Activated CD4-positive, alpha-beta T cell treated with anti-CD3 and anti-CD28 coated beads, Interleukin-2, amount 10 ng/mL, durations not matched to agents 24 days and 14 days (primary cell): Measurements from ENCODE around the gene RGP1. TPM values are rescaled to one million over a fixed set of nuclear protein-coding genes. Genes with fewer than 3 reads are reported as not detected.

Experiments
- DNase-seq: peaks from one replicate; pipeline ENCODE4 v3.0.0; 2022
- H3K27ac Mint-ChIP-seq: one replicate; pipeline ENCODE4 v1.8.0; 2022; ENCODE audit warnings: mild to moderate bottlenecking, mixed read lengths
- H3K27me3 Mint-ChIP-seq: one replicate; pipeline ENCODE4 v1.8.0; 2022; ENCODE audit warnings: mixed read lengths
- H3K36me3 Mint-ChIP-seq: one replicate; pipeline ENCODE4 v1.8.0; 2022; ENCODE audit warnings: low read depth, mild to moderate bottlenecking, mixed read lengths
- H3K4me1 Mint-ChIP-seq: one replicate; pipeline ENCODE4 v1.8.0; 2021; ENCODE audit warnings: mixed read lengths
- H3K4me3 Mint-ChIP-seq: one replicate; pipeline ENCODE4 v1.8.0; 2022; ENCODE audit warnings: mild to moderate bottlenecking, moderate library complexity, mixed read lengths
- H3K9me3 Mint-ChIP-seq: one replicate; pipeline ENCODE4 v1.8.0; 2021; ENCODE audit warnings: mixed read lengths
- intact Hi-C: fragments of 100-400 bp; cut with micrococcal nuclease; formaldehyde crosslinking; loops from one replicate; pipeline ENCODE4 v1.15.1; 2023
- total RNA-seq: library from RNA; stranded (reverse); gene quantifications from 2 replicates; pipeline ENCODE4 v1.2.3, GENCODE V29; 2022

Gene RGP1
- total RNA-seq, 1 donor from 2014 or later: 16.3 TPM

DNA sequence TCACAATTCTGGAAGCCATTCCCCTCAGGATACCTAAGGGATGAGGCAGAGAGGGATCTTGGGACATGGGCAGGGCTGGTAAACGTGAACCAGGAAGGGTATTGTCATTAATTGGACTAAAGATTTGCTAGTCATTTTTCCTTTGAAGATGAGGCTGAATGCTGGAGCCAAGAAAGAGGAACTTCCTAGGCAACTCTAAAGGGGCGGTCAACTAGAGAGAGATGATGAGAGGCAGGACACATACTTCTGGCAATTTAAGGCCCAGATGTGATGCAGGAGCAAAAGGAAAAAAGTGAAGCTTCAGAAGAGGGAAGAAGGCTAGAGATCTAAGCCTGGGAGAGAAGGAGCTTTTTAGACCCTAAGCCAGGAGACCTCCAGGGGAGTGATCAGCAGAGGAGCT is 5.6 kb upstream of the RGP1 start:
- H3K27ac Mint-ChIP-seq: no peak overlapping the region
- H3K36me3 Mint-ChIP-seq: peaks cover 47% of the 10 kb centered on the region
- no peak for DNase-seq
- H3K4me3 Mint-ChIP-seq: no peak overlapping the region
- no peaks in the 10 kb centered on the region for H3K27me3 Mint-ChIP-seq
- intact Hi-C loops: no loop called here
- peaks cover 44% of the 10 kb centered on the region for H3K4me1 Mint-ChIP-seq
- no peaks in the 10 kb centered on the region for H3K9me3 Mint-ChIP-seq

DNA sequence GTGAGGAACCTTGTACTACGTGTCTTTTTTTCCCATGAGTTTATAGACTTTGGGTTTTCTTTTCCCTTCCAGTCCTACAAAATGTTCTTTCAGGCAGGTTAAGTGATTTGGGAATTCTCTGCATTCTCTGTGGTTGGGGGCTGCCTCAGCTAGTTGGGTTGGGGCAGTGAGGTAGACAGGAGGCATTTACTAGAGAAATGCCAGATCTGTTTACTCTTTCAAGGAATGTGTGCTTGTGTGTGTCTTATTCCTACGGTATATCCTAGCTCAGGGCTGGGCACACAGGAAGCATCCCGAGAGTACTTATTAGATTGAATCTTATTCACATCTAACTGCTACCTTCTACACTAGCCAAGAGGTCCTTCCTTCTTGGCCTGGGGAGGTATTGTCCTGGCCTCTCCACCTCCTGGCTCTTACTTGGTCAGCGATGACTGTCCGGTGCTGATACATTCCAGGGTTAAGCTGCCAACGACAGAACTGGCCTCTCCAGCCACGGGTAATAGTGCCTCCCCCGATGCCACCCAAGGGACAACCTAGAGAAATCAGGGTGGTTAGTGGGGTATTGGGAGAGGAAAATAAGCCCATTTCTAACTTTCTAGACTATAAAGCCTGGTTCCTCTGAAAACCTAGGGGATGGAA is 5.1 kb upstream of the RGP1 start:
- Mint-ChIP-seq H3K4me1 (peaks cover 44% of the 10 kb centered on the region), H3K4me3 (no peak overlapping the region), H3K27me3 (no peaks in the 10 kb centered on the region), H3K36me3 (peaks cover 41% of the 10 kb centered on the region), H3K27ac (no peak overlapping the region), H3K9me3 (no peaks in the 10 kb centered on the region)
- intact Hi-C loops: no loop called here
- no peak for DNase-seq

DNA sequence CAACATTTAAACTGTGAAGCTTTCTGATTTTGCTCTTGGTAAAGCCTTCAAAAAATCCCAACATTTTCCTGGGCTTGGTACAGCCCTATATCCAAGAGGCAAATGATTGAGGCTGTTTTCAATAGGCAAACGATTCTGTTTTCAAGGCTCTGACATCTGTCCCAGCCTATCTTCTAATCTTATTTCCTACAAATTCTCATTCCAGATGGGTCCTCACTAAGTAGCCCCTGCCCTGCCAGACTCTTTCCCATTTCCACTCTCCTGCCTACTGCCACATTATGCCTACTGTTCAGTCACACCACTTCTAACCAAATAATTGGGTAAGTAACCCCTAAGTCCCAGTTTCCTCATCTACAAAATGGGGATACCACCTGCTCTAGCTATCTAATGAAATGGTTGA is 3.5 kb upstream of the RGP1 start:
- H3K4me1 Mint-ChIP-seq: peaks cover 53% of the 10 kb centered on the region
- peak overlapping the region; percentile 67 for H3K4me3 Mint-ChIP-seq
- intact Hi-C loops: loop anchor here (5.0 kb wide), 1 partner anchor 143 kb away; no protein-coding TSS in a partner anchor
- peaks cover 36% of the 10 kb centered on the region for H3K36me3 Mint-ChIP-seq
- no peak overlapping the region for H3K27ac Mint-ChIP-seq
- no peak for DNase-seq
- no peaks in the 10 kb centered on the region for H3K9me3 Mint-ChIP-seq
- no peaks in the 10 kb centered on the region for H3K27me3 Mint-ChIP-seq

DNA sequence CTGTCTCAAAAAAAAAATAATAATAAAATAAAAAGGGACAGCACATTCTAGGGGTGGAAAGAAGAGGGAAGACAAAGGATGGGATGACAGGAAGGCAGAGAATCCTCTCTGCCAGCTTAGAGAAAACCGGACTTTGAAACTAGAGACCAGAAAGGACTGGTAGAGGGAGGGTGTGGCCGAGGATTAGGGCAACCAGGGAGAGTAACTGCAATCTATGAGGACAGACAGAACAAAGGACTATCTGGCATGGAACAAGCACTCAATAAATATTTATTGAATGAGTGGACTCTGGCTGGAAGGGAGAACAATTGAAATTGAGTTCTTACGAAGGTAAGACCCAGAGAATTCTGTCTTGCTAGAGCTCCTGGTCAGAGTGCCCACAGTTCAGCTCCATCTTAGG is 2.5 kb upstream of the RGP1 start:
- no peaks in the 10 kb centered on the region for H3K27me3 Mint-ChIP-seq
- H3K4me3 Mint-ChIP-seq: peak overlapping the region; percentile 85
- intact Hi-C loops: loop anchor here (5.0 kb wide), 1 partner anchor 144 kb away; no protein-coding TSS in a partner anchor
- H3K9me3 Mint-ChIP-seq: no peaks in the 10 kb centered on the region
- DNase-seq: no peak
- H3K27ac Mint-ChIP-seq: no peak overlapping the region
- peaks cover 37% of the 10 kb centered on the region for H3K36me3 Mint-ChIP-seq
- peaks cover 55% of the 10 kb centered on the region for H3K4me1 Mint-ChIP-seq

DNA sequence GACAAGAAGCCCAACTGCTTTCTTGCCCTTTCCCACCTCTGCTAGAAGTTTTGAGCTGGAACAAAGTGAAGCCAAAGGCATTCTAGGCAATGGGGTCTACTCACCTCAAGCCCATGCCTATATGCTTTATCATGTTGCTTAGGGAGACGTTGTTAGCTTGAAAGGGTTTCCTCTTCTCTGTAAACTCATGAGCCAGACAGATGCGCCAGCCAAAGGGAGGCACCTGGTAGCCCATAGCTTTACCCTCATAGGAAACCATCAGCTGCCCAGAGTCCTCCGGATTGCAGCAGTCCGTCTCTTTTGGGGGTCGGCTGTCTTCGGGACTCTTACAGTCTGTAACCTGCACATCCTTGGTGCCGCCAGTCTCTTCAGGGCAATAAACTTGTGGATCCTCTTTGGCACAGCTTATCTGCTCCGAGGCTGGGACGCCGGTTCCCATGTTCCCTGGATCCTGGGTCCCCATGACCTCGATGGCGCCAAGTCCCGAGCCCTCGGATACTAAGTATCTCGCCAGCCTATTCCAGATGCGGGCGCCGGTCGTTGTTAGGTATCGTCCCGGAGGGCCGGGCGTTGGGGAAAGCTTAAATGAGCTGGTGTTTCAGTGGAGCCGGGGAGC is 737 bp upstream of the RGP1 start:
- DNase-seq: peak; percentile 74
- intact Hi-C loops: loop anchor here (1.0 to 5.0 kb wide), 2 partner anchors 16 to 146 kb away; partner anchors contain the start of genes CREB3 and TLN1
- no peaks in the 10 kb centered on the region for H3K27me3 Mint-ChIP-seq
- H3K27ac Mint-ChIP-seq: peak overlapping the region; percentile 45
- peaks cover 49% of the 10 kb centered on the region for H3K4me1 Mint-ChIP-seq
- no peaks in the 10 kb centered on the region for H3K9me3 Mint-ChIP-seq
- H3K36me3 Mint-ChIP-seq: peaks cover 43% of the 10 kb centered on the region
- peak overlapping the region; percentile 85 for H3K4me3 Mint-ChIP-seq

DNA sequence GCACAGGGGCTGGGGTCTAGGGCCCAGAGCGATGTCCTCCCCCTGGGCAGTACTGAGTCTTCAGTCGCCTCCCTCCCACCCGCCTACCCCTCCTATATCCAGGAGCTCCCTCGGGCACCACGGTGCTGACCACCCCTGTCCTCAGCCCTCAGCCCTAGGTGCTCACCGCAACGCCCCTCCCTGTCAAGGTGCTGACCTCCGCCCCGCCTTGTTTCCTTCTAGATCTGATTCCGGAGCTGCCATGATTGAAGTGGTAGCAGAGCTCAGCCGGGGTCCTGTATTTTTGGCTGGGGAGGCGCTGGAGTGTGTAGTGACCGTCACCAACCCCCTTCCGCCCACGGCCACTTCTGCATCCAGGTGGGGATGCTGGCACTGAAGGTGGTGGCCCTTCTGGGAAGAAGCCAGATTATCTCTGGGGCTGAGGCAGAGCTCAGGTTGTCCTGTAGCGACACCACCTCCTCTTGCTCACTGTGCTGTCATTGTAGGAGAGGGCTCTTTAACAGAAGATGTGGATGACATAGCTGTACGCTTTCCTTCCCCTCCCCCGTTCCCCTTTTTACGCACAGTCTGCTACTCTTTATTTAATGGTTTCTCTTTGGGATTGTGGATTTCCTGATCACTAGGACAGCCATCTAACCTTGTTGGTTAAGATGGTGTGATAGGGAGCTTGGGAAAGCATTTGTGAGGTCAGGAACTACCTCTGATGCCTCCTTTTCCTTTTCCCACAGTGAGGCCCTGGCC is 598 bp downstream of the RGP1 start:
- Mint-ChIP-seq H3K9me3 (no peaks in the 10 kb centered on the region), H3K4me3 (peak overlapping the region; percentile 94)
- DNase-seq: peak; percentile 87

DNA sequence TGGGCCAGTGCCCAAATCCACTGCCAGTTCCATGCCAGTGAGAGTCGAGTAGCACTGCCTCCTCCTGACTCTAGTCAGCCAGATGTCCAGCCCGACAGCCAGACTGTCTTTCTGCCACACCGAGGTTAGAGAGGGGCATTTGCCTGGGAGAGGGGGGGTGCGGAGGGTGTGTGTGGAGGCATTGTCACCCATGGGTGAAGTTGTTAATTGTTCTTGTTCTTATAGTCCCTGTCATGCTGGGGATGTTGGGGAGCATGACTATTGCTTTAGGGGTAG is 1.1 kb downstream of the RGP1 start:
- peaks cover 45% of the 10 kb centered on the region for H3K4me1 Mint-ChIP-seq
- intact Hi-C loops: no loop called here
- peaks cover 39% of the 10 kb centered on the region for H3K36me3 Mint-ChIP-seq
- no peaks in the 10 kb centered on the region for H3K9me3 Mint-ChIP-seq
- H3K4me3 Mint-ChIP-seq: peak overlapping the region; percentile 94
- no peaks in the 10 kb centered on the region for H3K27me3 Mint-ChIP-seq
- DNase-seq: no peak
- H3K27ac Mint-ChIP-seq: peak overlapping the region; percentile 87

More for the DNA sequence above, 598 bp downstream of the RGP1 start:
- peaks cover 47% of the 10 kb centered on the region for H3K4me1 Mint-ChIP-seq
- no peaks in the 10 kb centered on the region for H3K27me3 Mint-ChIP-seq
- intact Hi-C loops: loop anchor here (5.0 kb wide), 1 partner anchor 147 kb away; no protein-coding TSS in a partner anchor
- H3K27ac Mint-ChIP-seq: peak overlapping the region; percentile 87
- peaks cover 41% of the 10 kb centered on the region for H3K36me3 Mint-ChIP-seq

DNA sequence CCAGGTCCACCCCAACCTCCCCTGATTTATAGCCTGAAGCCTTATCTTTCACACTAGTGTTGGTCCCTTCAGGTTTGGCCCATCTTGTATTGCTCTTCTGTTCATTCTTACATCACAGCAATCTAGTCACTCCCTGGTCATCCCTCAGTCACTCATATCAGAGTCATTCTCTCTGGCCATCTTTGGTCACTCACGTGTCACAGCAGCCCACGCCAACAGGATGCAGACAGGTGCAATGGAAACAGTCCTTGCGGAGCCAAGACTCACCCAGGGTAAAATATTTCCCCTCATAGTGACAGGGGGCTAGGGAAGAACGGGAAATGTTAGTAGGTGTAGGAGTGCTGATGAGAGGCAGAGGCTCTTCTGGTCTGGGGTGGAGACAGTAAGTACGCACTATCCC is 4.4 kb downstream of the RGP1 start:
- no peaks in the 10 kb centered on the region for H3K27me3 Mint-ChIP-seq
- H3K9me3 Mint-ChIP-seq: no peaks in the 10 kb centered on the region
- no peak overlapping the region for H3K4me3 Mint-ChIP-seq
- H3K4me1 Mint-ChIP-seq: peaks cover 35% of the 10 kb centered on the region
- intact Hi-C loops: no loop called here
- no peak overlapping the region for H3K27ac Mint-ChIP-seq
- H3K36me3 Mint-ChIP-seq: peaks cover 32% of the 10 kb centered on the region
- no peak for DNase-seq

DNA sequence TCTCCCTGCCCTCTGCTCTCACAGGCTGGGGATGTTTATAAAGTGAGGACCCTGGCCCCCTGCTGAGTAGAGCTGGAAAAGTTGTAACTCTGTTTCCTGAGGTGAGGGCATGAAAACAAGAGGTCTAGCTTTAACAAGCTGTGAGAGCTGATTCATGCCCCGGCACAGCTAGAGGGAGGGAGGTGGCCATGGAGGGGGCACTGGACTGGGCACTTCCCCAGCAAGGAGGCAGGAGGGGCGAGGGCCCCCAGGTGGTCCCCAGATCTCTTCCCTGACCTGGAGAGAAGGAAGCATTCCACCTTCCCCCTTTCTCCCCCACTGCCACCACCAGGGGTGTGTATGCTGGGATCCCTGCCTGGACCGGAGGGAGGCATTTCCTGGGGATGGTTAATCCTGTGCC is 5.2 kb downstream of the RGP1 start, which contains the start of gene MSMP:
MSMP (minus strand) TSS at position 13 of the 400 bp plus-strand sequence. CDS start 147 bp downstream, outside the sequence.
- Mint-ChIP-seq H3K27ac (no peak within 1 kb of the TSS), H3K27me3 (no peaks in the 10 kb centered on the region), H3K36me3 (peaks cover 32% of the 10 kb centered on the region), H3K9me3 (no peaks in the 10 kb centered on the region), H3K4me3 (no peak within 1 kb of the TSS), H3K4me1 (peaks cover 41% of the 10 kb centered on the region)
- intact Hi-C loops: no loop called here
- DNase-seq: no peak

DNA sequence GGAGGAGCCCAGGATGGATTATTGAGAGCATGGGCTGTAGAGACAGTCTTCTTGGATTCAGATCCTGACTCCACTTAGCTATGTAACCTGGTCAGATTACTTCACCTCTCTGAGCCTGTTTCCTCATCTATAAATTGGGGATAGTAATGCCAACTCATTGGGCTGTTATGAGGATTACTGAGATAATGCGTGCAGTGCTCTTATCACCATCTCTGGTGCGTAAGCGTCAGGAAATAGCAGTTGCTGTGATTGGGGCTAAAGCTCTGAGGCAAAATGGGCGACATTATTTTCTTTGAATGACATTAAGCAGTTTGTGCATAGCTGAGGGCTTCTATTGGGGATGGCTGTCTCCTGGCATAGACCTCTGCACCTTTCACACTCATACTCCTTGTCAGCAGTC is 6.0 kb downstream of the RGP1 start:
- Mint-ChIP-seq H3K27ac (no peak overlapping the region), H3K36me3 (peaks cover 33% of the 10 kb centered on the region), H3K4me3 (no peak overlapping the region), H3K4me1 (peaks cover 42% of the 10 kb centered on the region), H3K27me3 (no peaks in the 10 kb centered on the region), H3K9me3 (no peaks in the 10 kb centered on the region)
- no peak for DNase-seq
- intact Hi-C loops: loop anchor here (5.0 kb wide), 1 partner anchor 42 kb away; no protein-coding TSS in a partner anchor

DNA sequence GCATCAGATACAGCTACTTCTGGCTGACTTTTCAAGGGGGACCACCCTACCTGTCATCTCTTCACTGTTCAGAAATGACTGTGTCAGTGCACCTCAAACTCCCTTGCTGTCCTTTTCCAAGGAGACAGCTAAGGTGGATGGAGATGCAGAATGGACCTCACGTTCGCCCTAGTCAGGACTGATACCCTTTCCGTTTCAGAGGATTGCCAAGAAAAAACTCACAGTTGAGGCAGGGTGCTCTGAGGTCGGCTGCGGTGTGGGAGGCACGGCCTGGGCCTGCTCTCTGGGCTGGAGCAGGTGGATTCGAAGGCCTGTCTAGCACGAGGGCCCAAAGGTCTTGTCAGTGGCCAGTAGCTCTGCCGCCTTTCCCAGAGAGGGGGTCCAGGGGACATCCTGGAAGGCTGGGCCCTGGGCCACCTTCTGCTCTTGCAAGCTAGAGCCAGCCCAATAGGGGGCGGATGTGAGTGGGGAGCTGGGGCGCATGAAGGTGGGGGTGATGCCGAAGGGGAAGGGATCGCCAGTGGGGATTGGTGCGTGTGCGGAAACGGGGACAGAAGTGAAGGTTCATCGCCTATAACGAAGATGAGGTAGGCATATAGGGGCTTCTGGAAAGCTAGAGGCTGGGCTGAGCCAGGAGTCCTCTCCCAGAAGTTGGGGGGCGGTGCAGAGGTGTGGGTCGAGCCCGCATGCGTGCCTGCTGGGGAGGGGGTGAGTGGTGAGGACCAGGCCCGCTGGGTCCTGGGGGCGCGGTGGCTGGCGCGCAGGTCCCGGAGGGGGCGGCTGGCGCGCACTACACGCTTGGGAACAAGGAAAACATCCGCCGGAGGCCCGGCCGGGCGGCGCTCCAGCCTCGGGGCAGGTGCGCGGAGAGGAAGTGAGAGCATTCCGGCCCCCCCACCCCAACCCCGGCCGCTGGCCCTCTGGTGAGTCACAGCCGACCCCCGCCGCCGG is 7.5 kb downstream of the RGP1 start:
- Mint-ChIP-seq H3K27ac (peak overlapping the region; percentile 98), H3K4me1 (peaks cover 39% of the 10 kb centered on the region), H3K9me3 (no peaks in the 10 kb centered on the region), H3K36me3 (peaks cover 40% of the 10 kb centered on the region), H3K27me3 (no peaks in the 10 kb centered on the region), H3K4me3 (peak overlapping the region; percentile 99)
- intact Hi-C loops: loop anchor here (1.0 to 5.0 kb wide), 3 partner anchors 20 to 58 kb away; partner anchors contain the start of gene HINT2
- peak; percentile 94 for DNase-seq

DNA sequence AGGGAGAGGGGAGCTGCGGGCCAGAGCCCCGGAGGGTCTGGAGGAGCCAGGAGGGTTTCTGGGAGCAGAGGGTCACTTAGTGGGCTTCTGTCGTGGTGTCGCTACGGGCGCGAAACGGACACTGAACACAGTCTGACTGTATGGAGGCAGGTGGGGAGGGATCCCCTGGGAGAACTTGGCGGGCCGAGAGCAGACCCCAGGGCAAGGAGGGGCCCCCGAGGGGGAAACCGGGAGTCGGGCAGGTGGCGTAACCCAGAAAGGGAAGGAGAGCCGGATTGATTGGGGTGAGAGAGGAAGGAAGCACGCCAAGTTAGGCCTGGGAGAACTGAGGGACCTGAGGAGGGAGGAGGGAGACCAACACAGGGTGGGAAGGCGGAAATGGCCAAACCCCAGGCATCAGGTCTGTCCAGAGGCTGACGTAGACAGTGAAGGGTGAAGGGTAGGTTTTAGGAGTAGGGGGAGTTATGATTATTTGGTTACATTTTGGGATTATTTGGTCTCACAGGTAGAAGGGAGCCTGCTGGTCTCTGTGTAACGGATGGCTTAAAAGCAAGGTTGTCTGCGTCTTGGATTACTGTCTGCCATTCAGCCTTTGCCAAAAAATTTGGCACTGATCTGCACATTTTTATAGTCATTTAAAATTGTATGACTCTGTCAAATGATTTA is 8.3 kb downstream of the RGP1 start:
- Mint-ChIP-seq H3K4me3 (peak overlapping the region; percentile 99), H3K9me3 (no peaks in the 10 kb centered on the region), H3K4me1 (peaks cover 39% of the 10 kb centered on the region), H3K27ac (peak overlapping the region; percentile 94), H3K36me3 (peaks cover 36% of the 10 kb centered on the region), H3K27me3 (no peaks in the 10 kb centered on the region)
- peak; percentile 75 for DNase-seq
- intact Hi-C loops: loop anchor here (2.0 to 5.0 kb wide), 2 partner anchors 40 to 57 kb away; partner anchors contain the start of gene HINT2

DNA sequence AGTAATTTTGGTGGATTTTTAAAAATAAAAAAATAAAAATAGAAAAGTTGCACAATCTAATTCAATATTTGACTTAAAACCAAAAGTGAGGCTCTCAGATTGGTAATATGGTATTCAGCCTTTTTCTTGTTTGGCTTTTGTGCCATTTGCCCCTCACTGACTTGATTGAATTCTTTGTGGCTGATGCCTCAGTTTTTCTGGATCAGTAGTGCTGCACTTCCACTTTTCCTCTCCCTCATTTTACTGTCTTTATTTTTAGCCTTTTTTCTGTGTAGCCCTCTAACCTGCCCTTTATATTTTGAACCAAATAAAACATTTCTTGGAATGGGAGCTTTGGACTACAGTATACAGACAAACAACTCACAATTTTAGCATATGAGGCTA is 8.8 kb downstream of the RGP1 start:
- no peak overlapping the region for H3K27ac Mint-ChIP-seq
- peaks cover 31% of the 10 kb centered on the region for H3K36me3 Mint-ChIP-seq
- H3K4me3 Mint-ChIP-seq: peak overlapping the region; percentile 99
- DNase-seq: no peak
- no peaks in the 10 kb centered on the region for H3K27me3 Mint-ChIP-seq
- no peaks in the 10 kb centered on the region for H3K9me3 Mint-ChIP-seq
- intact Hi-C loops: loop anchor here (2.0 to 5.0 kb wide), 2 partner anchors 39 to 57 kb away; partner anchors contain the start of gene HINT2
- H3K4me1 Mint-ChIP-seq: peaks cover 37% of the 10 kb centered on the region
